CD4-positive, CD25-positive, alpha-beta regulatory T cell (primary cell): ENCODE data around the gene SDR42E2. TPM values are rescaled to one million over a fixed set of nuclear protein-coding genes. Genes with fewer than 3 reads are reported as not detected.

ENCODE experiments used
- ATAC-seq, 2 donors: fragments of 150-1000 bp; cut with Tn5 transposase; one replicate each; pipeline ENCODE4 v1.10.0; 2021; ENCODE audit warnings: low read depth in 2 of 2, moderate number of reproducible peaks in 2 of 2, moderate library complexity in 1 of 2
- DNase-seq, 3 donors: peaks; one replicate each; pipeline versions ENCODE4 v3.0.0 to v3.0.0-alpha.2; 2012 to 2022; ENCODE audit warnings: mixed read lengths in 1 of 3
- H3K27ac ChIP-seq: one replicate; pipeline ENCODE4 v1.7.0; 2013; ENCODE audit warnings: mild to moderate bottlenecking, low read length; ENCODE audit not compliant: insufficient read depth, poor library complexity, severe bottlenecking
- H3K27me3 ChIP-seq: one replicate; pipeline ENCODE4 v1.7.0; 2013; ENCODE audit warnings: low read length; ENCODE audit not compliant: control insufficient read depth, insufficient read depth
- H3K36me3 ChIP-seq: one replicate; pipeline ENCODE4 v1.7.0; 2013; ENCODE audit warnings: mild to moderate bottlenecking, low read length, moderate library complexity; ENCODE audit not compliant: control insufficient read depth, insufficient read depth
- H3K4me1 ChIP-seq: 2 replicates; pipeline ENCODE4 v1.7.0; 2013; ENCODE audit warnings: mild to moderate bottlenecking, low read length; ENCODE audit not compliant: insufficient read depth, control insufficient read depth, poor library complexity, severe bottlenecking
- H3K4me3 ChIP-seq: one replicate; pipeline ENCODE4 v1.7.0; 2013; ENCODE audit warnings: low read depth, mild to moderate bottlenecking, low read length, moderate library complexity
- H3K9me3 ChIP-seq, 2 experiments: 1 replicate in 1 of 2; 2 replicates in 1 of 2; pipeline ENCODE4 v1.7.0; 2013; ENCODE audit warnings: low read length in 2 of 2, mild to moderate bottlenecking in 1 of 2, moderate library complexity in 1 of 2; ENCODE audit not compliant: control insufficient read depth in 2 of 2
- H3K27ac Mint-ChIP-seq, 3 donors: one replicate each; pipeline ENCODE4 v1.8.0; 2020 to 2022; ENCODE audit warnings: mild to moderate bottlenecking in 3 of 3, mixed read lengths in 3 of 3, moderate library complexity in 2 of 3
- H3K27me3 Mint-ChIP-seq: one replicate; pipeline ENCODE4 v1.8.0; 2022; ENCODE audit warnings: mild to moderate bottlenecking, mixed read lengths
- H3K36me3 Mint-ChIP-seq: one replicate; pipeline ENCODE4 v1.8.0; 2020; ENCODE audit warnings: mixed read lengths
- H3K4me1 Mint-ChIP-seq, 4 donors: one replicate each; pipeline ENCODE4 v1.8.0; 2020 to 2022; ENCODE audit warnings: mixed read lengths in 4 of 4, mild to moderate bottlenecking in 1 of 4
- H3K4me3 Mint-ChIP-seq, 4 donors: one replicate each; pipeline ENCODE4 v1.8.0; 2020 to 2022; ENCODE audit warnings: mild to moderate bottlenecking in 4 of 4, mixed read lengths in 4 of 4, moderate library complexity in 3 of 4
- H3K9me3 Mint-ChIP-seq, 7 donors: one replicate each; pipeline ENCODE4 v1.8.0; 2020 to 2022; ENCODE audit warnings: mixed read lengths in 7 of 7, mild to moderate bottlenecking in 3 of 7, moderate library complexity in 2 of 7
- polyA plus RNA-seq, 4 donors: library from polyadenylated mRNA; unstranded; fragments of 300-500 nt; fragmentation: Illumina TruSeq; gene quantifications; one replicate each; pipeline ENCODE4 v1.2.3, GENCODE V29; 2021
- total RNA-seq: library from RNA; stranded (reverse); gene quantifications from one replicate; pipeline ENCODE4 v1.2.3, GENCODE V29; 2022

Gene SDR42E2
- total and polyA plus RNA-seq, 5 donors from 2014 or later: 0.60 to 3.5 (median 0.76) TPM

DNA sequence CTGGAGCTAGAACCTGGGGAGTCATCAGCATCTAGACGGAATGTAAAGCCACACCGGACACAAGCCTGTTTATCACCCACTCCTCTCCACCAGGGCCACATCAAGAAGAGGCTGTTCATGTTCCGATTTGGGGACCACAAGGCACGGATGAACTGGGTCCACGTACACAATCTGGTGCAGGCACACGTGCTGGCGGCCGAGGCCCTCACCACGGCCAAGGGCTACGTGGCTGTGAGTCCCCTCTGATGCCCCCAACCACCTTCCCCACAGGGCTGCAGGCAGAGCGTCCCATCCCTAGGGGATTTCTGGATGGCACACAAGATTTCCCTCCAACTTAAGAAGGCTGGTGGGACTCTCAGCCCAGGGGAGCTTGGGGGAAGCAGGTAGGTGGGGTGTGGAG is 19.1 kb downstream of the SDR42E2 start:
- Histone ChIP-seq H3K4me3 (no peak overlapping the region), H3K36me3 (no peaks in the 10 kb centered on the region), H3K4me1 (no peaks in the 10 kb centered on the region), H3K9me3 (no peaks in the 10 kb centered on the region), H3K27ac (no peak overlapping the region), H3K27me3 (no peaks in the 10 kb centered on the region)
- Mint-ChIP-seq H3K9me3 (no peaks in the 10 kb centered on the region), H3K36me3 (peaks cover 9% of the 10 kb centered on the region), H3K4me1 (no peaks in the 10 kb centered on the region), H3K27me3 (peaks cover 5% of the 10 kb centered on the region), H3K4me3 (no peak overlapping the region), H3K27ac (no peak overlapping the region)
- DNase-seq (no peak), ATAC-seq (no peak)

DNA sequence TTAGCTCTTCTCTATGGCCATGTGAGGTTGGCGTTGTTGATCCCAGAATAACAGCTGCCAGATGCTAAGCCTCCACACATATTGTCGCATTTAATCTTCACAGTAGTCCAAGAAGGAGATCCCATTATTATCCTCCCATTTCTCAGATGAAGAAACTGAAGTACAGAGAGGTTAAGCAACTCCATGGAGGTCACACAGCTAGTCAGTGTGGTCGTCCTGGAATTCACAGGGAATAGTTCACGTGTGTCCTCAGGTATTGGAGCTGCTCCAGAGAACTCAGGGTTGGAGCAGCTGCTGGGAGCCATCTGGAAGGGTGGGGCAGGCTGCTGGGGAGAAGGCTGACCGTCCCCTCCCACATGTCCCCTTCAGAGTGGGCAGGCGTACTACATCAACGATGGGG is 19.5 kb downstream of the SDR42E2 start:
- ATAC-seq: no peak

DNA sequence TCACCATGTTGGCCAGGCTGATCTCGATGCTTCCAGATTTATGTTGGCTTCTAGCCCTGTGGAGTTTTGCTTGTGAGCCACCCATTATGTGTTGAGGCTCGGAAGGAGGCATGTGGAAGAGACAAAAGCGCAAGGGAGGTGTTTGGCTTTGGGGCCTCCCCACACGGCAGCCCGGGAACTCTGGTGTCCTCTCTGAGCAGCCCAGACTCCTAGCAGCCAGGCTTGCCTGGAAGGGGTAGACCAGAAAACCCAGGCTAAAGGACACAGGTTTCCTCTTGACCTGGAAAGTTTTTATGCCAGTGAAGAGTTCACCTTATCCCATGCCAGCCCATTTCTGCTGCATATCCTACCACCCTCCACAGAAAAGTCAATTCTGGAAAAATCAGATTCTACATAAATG is 21.0 kb downstream of the SDR42E2 start:
- Mint-ChIP-seq H3K36me3 (peaks cover 9% of the 10 kb centered on the region), H3K9me3 (no peaks in the 10 kb centered on the region), H3K27ac (peak overlapping the region in 1 of 3 donors; percentile 1), H3K4me1 (peaks cover 0 to 12% (median 3%) of the 10 kb centered on the region in 4 donors), H3K4me3 (no peak overlapping the region), H3K27me3 (peaks cover 5% of the 10 kb centered on the region)
- H3K36me3 ChIP-seq: no peaks in the 10 kb centered on the region
- no peak overlapping the region for H3K27ac ChIP-seq
- no peaks in the 10 kb centered on the region for H3K9me3 ChIP-seq
- DNase-seq (no peak), ATAC-seq (no peak)
- H3K4me1 ChIP-seq: peaks cover 6% of the 10 kb centered on the region
- H3K27me3 ChIP-seq: no peaks in the 10 kb centered on the region
- H3K4me3 ChIP-seq: no peak overlapping the region

More for the DNA sequence above, 19.5 kb downstream of the SDR42E2 start:
- Histone ChIP-seq H3K4me3 (no peak overlapping the region), H3K36me3 (no peaks in the 10 kb centered on the region), H3K4me1 (no peaks in the 10 kb centered on the region), H3K27me3 (no peaks in the 10 kb centered on the region), H3K9me3 (no peaks in the 10 kb centered on the region), H3K27ac (no peak overlapping the region)
- H3K9me3 Mint-ChIP-seq: no peaks in the 10 kb centered on the region
- H3K27ac Mint-ChIP-seq: no peak overlapping the region
- no peak for DNase-seq
- H3K27me3 Mint-ChIP-seq: peaks cover 5% of the 10 kb centered on the region
- no peak overlapping the region for H3K4me3 Mint-ChIP-seq
- H3K36me3 Mint-ChIP-seq: peaks cover 9% of the 10 kb centered on the region
- H3K4me1 Mint-ChIP-seq: no peaks in the 10 kb centered on the region

DNA sequence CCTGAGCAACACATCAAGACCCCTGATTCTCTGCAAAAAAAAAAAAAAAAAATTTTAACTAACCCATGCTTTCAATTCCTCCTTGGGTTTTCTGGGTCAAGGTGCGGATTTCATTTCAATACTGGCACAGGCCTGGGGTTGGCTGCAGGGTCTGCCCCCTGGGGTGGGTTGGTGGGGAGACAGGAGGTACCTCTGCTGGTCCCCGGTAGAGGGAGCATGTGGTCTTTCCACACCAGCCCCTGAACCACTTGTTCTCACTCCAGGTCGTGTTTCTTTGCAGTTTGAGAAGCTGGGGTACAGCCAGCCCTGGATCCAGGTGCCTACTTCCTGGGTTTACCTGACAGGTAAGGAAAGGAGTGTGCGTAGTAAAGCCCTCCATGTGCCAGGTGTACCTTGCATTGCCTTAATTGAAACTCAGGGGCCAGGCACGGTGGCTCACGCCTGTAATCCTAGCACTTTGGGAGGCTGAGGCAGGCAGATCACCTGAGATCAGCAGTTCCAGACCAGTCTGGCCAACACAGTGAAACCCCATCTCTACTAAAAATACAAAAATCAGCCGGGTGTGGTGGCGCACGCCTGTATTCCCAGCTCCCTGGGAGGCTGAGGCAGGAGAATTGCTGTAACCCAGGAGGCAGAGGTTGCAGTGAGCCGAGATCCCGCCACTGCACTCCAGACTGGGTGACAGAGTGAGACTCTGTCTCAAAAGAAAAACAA is 21.8 kb downstream of the SDR42E2 start:
- no peaks in the 10 kb centered on the region for H3K27me3 ChIP-seq
- H3K36me3 ChIP-seq: no peaks in the 10 kb centered on the region
- Mint-ChIP-seq H3K27me3 (peaks cover 5% of the 10 kb centered on the region), H3K36me3 (peaks cover 9% of the 10 kb centered on the region), H3K4me1 (peaks cover 5 to 19% (median 8%) of the 10 kb centered on the region in 4 donors), H3K4me3 (no peak overlapping the region), H3K9me3 (no peaks in the 10 kb centered on the region), H3K27ac (no peak overlapping the region)
- no peaks in the 10 kb centered on the region for H3K9me3 ChIP-seq
- no peak overlapping the region for H3K27ac ChIP-seq
- ATAC-seq (no peak), DNase-seq (no peak)
- peaks cover 14% of the 10 kb centered on the region for H3K4me1 ChIP-seq
- H3K4me3 ChIP-seq: no peak overlapping the region

DNA sequence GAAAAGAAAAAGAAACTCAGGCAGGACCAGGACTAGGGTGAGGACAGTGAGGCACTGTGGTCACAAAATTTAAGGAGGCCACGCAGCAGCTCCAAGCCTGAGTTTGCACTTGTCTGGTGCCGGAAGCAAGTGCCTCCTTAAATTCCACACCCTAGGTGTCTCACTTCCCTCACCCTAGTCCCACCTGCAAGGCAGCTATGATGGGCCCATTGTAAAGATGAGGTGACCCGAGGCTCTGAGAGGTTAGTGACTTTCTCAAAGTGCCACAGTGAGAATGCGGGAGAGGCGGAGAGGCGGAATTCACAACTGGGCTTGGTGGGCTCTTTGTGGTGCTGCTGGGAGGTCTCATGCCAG is 22.3 kb downstream of the SDR42E2 start:
- H3K4me3 Mint-ChIP-seq: no peak overlapping the region
- ATAC-seq (no peak), DNase-seq (no peak)
- H3K9me3 Mint-ChIP-seq: no peaks in the 10 kb centered on the region
- peaks cover 9% of the 10 kb centered on the region for H3K36me3 Mint-ChIP-seq
- Histone ChIP-seq H3K4me3 (no peak overlapping the region), H3K36me3 (no peaks in the 10 kb centered on the region), H3K27me3 (no peaks in the 10 kb centered on the region), H3K4me1 (peaks cover 19% of the 10 kb centered on the region), H3K27ac (no peak overlapping the region), H3K9me3 (no peaks in the 10 kb centered on the region)
- H3K4me1 Mint-ChIP-seq: peaks cover 5 to 24% (median 12%) of the 10 kb centered on the region in 4 donors
- H3K27me3 Mint-ChIP-seq: peaks cover 5% of the 10 kb centered on the region
- no peak overlapping the region for H3K27ac Mint-ChIP-seq

DNA sequence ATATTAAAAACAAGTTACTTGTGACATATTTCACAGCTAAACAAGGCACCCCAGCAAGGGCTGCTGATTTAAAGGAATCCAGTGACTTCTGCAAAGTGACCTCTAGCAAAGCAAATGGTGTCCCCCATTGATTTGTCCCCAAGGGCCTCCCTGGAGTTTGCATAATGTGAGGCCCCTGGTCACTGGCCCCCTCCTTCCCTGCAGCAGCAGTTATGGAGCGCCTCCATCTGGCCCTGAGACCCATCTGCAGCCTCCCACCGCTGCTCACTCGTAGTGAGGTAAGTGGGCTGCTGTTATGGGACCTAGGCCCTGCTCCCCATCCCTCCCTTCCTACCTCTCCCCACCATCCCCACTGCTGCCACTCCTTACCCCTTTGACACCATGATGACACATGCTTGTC is 24.2 kb downstream of the SDR42E2 start:
- Histone ChIP-seq H3K27ac (peak overlapping the region; percentile 100), H3K4me3 (no peak overlapping the region), H3K9me3 (no peaks in the 10 kb centered on the region), H3K27me3 (no peaks in the 10 kb centered on the region), H3K4me1 (peaks cover 26% of the 10 kb centered on the region), H3K36me3 (no peaks in the 10 kb centered on the region)
- H3K4me1 Mint-ChIP-seq: peaks cover 5 to 38% (median 14%) of the 10 kb centered on the region in 4 donors
- H3K36me3 Mint-ChIP-seq: peaks cover 4% of the 10 kb centered on the region
- H3K27me3 Mint-ChIP-seq: no peaks in the 10 kb centered on the region
- H3K9me3 Mint-ChIP-seq: no peaks in the 10 kb centered on the region
- DNase-seq (no peak), ATAC-seq (no peak)
- no peak overlapping the region for H3K4me3 Mint-ChIP-seq
- peak overlapping the region; percentile 54 to 59 (median 56) for H3K27ac Mint-ChIP-seq

DNA sequence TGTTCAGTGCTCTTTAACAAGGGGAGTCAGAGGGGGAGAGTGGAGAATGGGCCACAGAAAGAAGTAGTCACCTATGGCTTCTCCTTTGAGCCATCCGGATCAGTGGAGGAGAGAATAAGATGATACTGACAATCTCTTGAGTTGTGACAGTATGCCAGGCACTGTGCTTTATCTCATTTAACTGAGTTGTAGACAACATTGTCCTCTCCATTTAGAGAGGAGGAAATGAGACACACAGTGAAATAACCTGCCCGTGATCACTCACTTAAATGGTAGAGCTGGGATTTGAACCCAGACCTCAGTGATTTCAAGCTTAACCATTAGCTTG is 25.9 kb downstream of the SDR42E2 start:
- H3K4me1 Mint-ChIP-seq: peaks cover 14 to 53% (median 22%) of the 10 kb centered on the region in 4 donors
- no peaks in the 10 kb centered on the region for H3K9me3 Mint-ChIP-seq
- H3K36me3 Mint-ChIP-seq: no peaks in the 10 kb centered on the region
- Histone ChIP-seq H3K27me3 (no peaks in the 10 kb centered on the region), H3K9me3 (no peaks in the 10 kb centered on the region), H3K4me1 (peaks cover 42% of the 10 kb centered on the region), H3K36me3 (no peaks in the 10 kb centered on the region), H3K27ac (peak overlapping the region; percentile 100), H3K4me3 (no peak overlapping the region)
- DNase-seq (no peak), ATAC-seq (no peak)
- no peaks in the 10 kb centered on the region for H3K27me3 Mint-ChIP-seq
- H3K27ac Mint-ChIP-seq: peak overlapping the region; percentile 100
- H3K4me3 Mint-ChIP-seq: peak overlapping the region in 3 of 4 donors; percentile 89 to 97 (median 95)
